Psoas muscle (tissue), 8 donors: ENCODE data around the gene ZNF318. TPM values are rescaled to one million over a fixed set of nuclear protein-coding genes. Genes with fewer than 3 reads are reported as not detected.

Source experiments
- ATAC-seq, 4 donors: fragments of 200-7000 bp; cut with Tn5 transposase; one replicate each; pipeline ENCODE4 v1.9.1; 2020; ENCODE audit warnings: moderate library complexity in 3 of 4, mild to moderate bottlenecking in 2 of 4
- DNase-seq, 2 donors: peaks; one replicate each; pipeline ENCODE4 v3.0.0-alpha.2; 2020
- H3K27ac ChIP-seq: fragments of 200-600 bp; one replicate; pipeline ENCODE4 v1.8.0; 2022
- H3K27me3 ChIP-seq, 3 donors: fragments of 200-600 bp in 1 of 3; one replicate each; pipeline versions ENCODE4 v1.6.1 to v1.8.0; 2013 to 2022; ENCODE audit warnings: low read length in 2 of 3, mild to moderate bottlenecking in 2 of 3, moderate library complexity in 1 of 3; ENCODE audit not compliant: insufficient read depth in 3 of 3
- H3K36me3 ChIP-seq, 2 donors: fragments of 200-600 bp in 1 of 2; one replicate each; pipeline versions ENCODE4 v1.6.1 to v1.8.0; 2013 to 2022; ENCODE audit warnings: low read depth in 1 of 2, mild to moderate bottlenecking in 1 of 2, moderate library complexity in 1 of 2; ENCODE audit not compliant: insufficient read depth in 1 of 2
- H3K4me1 ChIP-seq: fragments of 200-600 bp; one replicate; pipeline ENCODE4 v1.8.0; 2022
- H3K4me3 ChIP-seq: fragments of 200-600 bp; one replicate; pipeline ENCODE4 v1.8.0; 2022; ENCODE audit warnings: mild to moderate bottlenecking
- H3K9me3 ChIP-seq: fragments of 200-600 bp; one replicate; pipeline ENCODE4 v1.8.0; 2022
- WGBS, 3 donors: extraction: QIAGEN DNeasy Blood & Tissue Kit; methylation state at CpG; one replicate each; pipeline versions ENCODE4 v1.1.6 to v1.1.7; 2013; 5-methylcytosine and 5-hydroxymethylcytosine counted together
- intact Hi-C, 2 donors: fragments of 100-400 bp; cut with DNase I; formaldehyde crosslinking; loops; one replicate each; pipeline versions ENCODE4 v1.11.0 to v1.14.2; 2022
- polyA plus RNA-seq, 3 donors: library from polyadenylated mRNA; stranded (reverse); fragments of 200-250 nt; gene quantifications; one replicate each; pipeline ENCODE4 v1.2.3, GENCODE V29; 2013
- total RNA-seq, 4 donors: library from RNA; stranded (reverse); fragmentation: NEBNext Ultra II Directional in 2 of 4; extraction: Animal tissue kit (Norgen Biotek cat#: 25700) in 2 of 4; gene quantifications; one replicate each; pipeline versions ENCODE4 v1.2.1 to v1.2.4, GENCODE V29; 2021 to 2023
- TF ChIP-seq, protein P1 (sequence below): fragments of 200-600 bp; IDR thresholded peaks from one replicate; pipeline ENCODE4 v1.8.0; 2022; ENCODE audit warnings: antibody characterized with exemption
- donor health status: healthy with polysubstance abuse.
- donor health status: DM: no; HTN: no; CAD: no; lungs with moderate emphysema.
- donor health status: Bipolar disorder and iron deficiency.
- donor health status: healthy.
- donor health status: DM: yes; HTN: yes; CAD: no.
- donor health status: DM: no; HTN: no; CAD: no.
- donor health status: DM: no; HTN: no; CAD: no.
- donor health status: DM: yes; HTN: yes; CAD: no.

Gene ZNF318
- total and polyA plus RNA-seq, 7 donors = 3.4 to 14.3 (median 9.0) TPM

DNA sequence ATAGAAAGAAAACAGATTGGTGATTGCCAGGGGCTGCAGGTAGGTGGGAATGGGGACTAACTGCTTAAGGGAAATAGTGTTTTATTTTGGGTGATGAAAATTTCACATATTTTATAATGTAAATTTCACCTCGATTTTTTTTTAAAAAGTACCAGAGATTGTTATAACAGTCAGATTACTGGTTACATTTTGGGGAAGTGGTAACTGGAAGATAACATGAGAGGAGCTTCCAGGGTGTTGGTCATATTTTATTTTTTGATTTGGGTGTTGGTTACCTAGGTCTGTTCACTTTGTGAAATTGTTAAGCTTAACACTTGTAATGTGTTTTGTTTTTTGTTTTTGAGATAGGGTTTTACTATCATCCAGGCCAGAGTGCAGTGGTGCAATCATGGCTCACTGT is 43.6 kb downstream of the ZNF318 start:
- intact Hi-C loops = no loop called here
- no peak for ATAC-seq
- H3K4me1 ChIP-seq = no peaks in the 10 kb centered on the region
- no peaks in the 10 kb centered on the region for H3K27me3 ChIP-seq
- H3K9me3 ChIP-seq = no peaks in the 10 kb centered on the region
- peaks cover 0 to 9% of the 10 kb centered on the region in 2 donors for H3K36me3 ChIP-seq
- TF ChIP-seq, protein P1, sequence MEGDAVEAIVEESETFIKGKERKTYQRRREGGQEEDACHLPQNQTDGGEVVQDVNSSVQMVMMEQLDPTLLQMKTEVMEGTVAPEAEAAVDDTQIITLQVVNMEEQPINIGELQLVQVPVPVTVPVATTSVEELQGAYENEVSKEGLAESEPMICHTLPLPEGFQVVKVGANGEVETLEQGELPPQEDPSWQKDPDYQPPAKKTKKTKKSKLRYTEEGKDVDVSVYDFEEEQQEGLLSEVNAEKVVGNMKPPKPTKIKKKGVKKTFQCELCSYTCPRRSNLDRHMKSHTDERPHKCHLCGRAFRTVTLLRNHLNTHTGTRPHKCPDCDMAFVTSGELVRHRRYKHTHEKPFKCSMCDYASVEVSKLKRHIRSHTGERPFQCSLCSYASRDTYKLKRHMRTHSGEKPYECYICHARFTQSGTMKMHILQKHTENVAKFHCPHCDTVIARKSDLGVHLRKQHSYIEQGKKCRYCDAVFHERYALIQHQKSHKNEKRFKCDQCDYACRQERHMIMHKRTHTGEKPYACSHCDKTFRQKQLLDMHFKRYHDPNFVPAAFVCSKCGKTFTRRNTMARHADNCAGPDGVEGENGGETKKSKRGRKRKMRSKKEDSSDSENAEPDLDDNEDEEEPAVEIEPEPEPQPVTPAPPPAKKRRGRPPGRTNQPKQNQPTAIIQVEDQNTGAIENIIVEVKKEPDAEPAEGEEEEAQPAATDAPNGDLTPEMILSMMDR = no peak
- WGBS, 3 donors = 71 to 87% (median 73%) methylated on average over 1 of the region's 1 CpG
- H3K4me3 ChIP-seq = no peak overlapping the region
- DNase-seq = no peak
- no peak overlapping the region for H3K27ac ChIP-seq

- no peaks in the 10 kb centered on the region for H3K9me3 ChIP-seq
- no peaks in the 10 kb centered on the region for H3K4me1 ChIP-seq
- H3K4me3 ChIP-seq = no peak overlapping the region
- TF ChIP-seq, protein P1 = no peak
- intact Hi-C loops = no loop called here
- 87 to 94% (median 91%) methylated on average over 2 of the region's 2 CpGs for WGBS, 3 donors
- no peaks in the 10 kb centered on the region for H3K36me3 ChIP-seq
- no peak overlapping the region for H3K27ac ChIP-seq
- no peaks in the 10 kb centered on the region for H3K27me3 ChIP-seq
- no peak for DNase-seq
- no peak for ATAC-seq
Measured at GRCh38 chr6:43318011-43318410, 51.4 kb downstream of the ZNF318 start.

DNA sequence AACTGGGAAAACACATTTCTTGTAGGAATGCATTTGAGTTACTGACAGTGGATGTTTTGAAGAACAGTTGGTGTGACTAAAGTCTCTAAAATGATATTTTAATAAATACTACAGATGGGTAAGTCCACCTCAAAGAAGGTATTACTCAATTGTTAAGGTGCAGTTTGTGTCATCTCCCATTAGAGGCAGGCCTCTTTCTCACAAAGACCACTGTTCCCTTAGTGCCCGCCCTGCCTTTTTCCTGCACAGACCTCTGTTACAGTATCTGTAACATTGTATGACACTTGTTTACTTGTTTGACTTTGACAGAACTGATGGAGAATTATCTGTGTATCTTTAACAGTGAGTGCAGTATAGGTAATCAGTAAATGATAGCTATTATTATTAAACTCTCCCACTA is 55.6 kb downstream of the ZNF318 start:
- peaks cover 0 to 7% (median 0%) of the 10 kb centered on the region in 3 donors for H3K27me3 ChIP-seq
- TF ChIP-seq, protein P1 = no peak
- H3K9me3 ChIP-seq = no peaks in the 10 kb centered on the region
- WGBS, 3 donors = 74 to 96% (median 85%) methylated on average over 1 of the region's 1 CpG
- no peak overlapping the region for H3K27ac ChIP-seq
- no peak for ATAC-seq
- no peak overlapping the region for H3K4me3 ChIP-seq
- no peaks in the 10 kb centered on the region for H3K36me3 ChIP-seq
- no peak for DNase-seq
- intact Hi-C loops = no loop called here
- H3K4me1 ChIP-seq = peaks cover 3% of the 10 kb centered on the region

DNA sequence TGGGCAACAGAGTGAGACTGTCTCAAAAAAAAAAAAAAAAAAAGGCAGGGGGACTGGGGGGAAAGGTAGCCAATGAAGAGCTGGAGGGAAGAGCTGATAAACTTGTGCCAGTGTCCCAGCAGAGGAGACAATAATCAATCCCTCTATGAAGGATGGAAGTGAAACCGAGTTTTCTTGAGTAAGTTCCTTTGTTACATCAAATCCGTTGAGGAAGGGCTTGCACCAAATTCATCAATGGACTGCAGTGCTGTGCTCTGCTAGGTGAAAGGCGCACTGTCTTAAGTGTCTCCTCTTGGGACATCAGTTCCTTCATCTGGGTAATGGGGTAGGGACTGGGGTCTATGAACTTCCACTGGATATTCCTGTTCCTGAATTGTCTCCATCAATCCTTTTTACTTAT is 57.8 kb downstream of the ZNF318 start:
- Histone ChIP-seq H3K36me3 (no peaks in the 10 kb centered on the region), H3K9me3 (no peaks in the 10 kb centered on the region), H3K4me1 (peaks cover 10% of the 10 kb centered on the region), H3K27me3 (peaks cover 0 to 29% (median 0%) of the 10 kb centered on the region in 3 donors), H3K27ac (no peak overlapping the region), H3K4me3 (no peak overlapping the region)
- TF ChIP-seq, protein P1 = no peak
- intact Hi-C loops = no loop called here
- ATAC-seq (no peak), DNase-seq (no peak)
- 66 to 82% (median 79%) methylated on average over 3 of the region's 3 CpGs for WGBS, 3 donors

DNA sequence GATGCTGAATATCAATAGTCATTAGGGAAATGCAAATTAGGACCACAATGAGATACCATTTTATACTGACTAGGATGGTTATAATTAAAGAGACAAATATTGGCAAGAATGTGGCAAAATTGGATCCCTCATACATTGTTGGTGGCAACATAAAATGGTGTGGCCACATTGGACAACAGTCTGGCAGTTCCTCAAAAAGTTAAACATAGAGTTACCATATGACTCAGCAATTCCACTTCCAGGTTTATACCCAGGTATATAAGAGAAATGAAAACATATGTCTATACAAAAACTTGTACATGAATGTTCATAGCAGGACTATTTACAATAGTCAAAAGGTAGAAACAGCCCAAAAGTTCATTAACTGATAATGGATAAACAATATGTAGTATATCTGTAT is 58.8 kb downstream of the ZNF318 start:
- TF ChIP-seq, protein P1 = no peak
- Histone ChIP-seq H3K9me3 (no peaks in the 10 kb centered on the region), H3K36me3 (no peaks in the 10 kb centered on the region), H3K27ac (no peak overlapping the region), H3K4me1 (peaks cover 10% of the 10 kb centered on the region), H3K4me3 (no peak overlapping the region), H3K27me3 (peaks cover 0 to 32% (median 0%) of the 10 kb centered on the region in 3 donors)
- ATAC-seq = no peak
- no peak for DNase-seq
- intact Hi-C loops = no loop called here
